Measurements from ENCODE around the gene ZNF302.
"Not testable (repeated sequence)": the region's sequence is repeated elsewhere in the genome, so short reads cannot be mapped to it uniquely, and the experiment has no call there.

ZNF302 gene

DNA sequence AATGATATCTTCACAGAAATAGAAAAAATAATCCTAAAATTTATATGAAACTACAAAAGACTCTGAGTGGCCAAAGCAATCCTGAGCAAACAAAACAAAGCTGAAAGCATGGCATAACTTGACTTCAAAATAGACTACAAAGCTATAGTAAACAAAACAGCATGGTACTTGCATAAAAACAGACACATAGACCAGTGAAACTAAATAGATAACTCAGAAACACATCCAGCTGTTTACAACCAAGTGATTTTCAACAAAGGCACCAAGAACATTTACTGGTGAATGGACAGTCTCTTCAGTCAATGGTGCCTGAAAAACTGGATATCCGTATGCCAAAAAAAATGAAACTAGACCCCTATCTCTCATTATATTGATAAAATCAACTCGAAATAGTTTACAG is 25.7 kb upstream of the ZNF302 start:
- no peak for DNase-seq (ENCODE audit: low read depth, low spot score)
- no peak overlapping the region for H3K9ac ChIP-seq (ENCODE audit: insufficient read length, low read depth)
- TF ChIP-seq ZNF274 (IDR thresholded peaks at IDR 0.05; ENCODE audit: low read depth, low read length) (no peak), YY1 (IDR thresholded peaks at IDR 0.05; ENCODE audit: insufficient read depth, insufficient read length) (no peak), SUZ12 (IDR thresholded peaks at IDR 0.05; ENCODE audit: extremely low read depth, insufficient read depth, insufficient read length) (no peak)

DNA sequence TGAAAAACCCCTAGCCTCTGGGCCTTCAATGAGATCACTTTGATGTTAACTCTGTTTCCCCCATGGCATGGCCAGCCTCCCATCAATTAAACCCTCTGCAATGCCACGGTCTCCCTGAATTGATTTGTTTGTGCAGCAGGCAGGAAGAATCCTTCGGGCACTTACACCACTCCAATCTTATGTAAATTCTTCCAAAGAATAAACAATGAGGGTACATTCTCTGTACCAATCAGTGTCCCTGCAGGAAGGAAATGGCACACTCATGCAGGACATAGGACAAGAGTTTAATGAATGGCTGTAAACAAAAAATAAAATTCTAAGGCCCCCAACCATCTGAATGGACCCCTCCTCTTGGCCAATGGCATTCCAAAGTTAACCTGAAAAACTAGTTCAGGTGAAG is 22.7 kb upstream of the ZNF302 start:
- Histone ChIP-seq H3K4me1 (ENCODE audit: insufficient read depth, insufficient read length) (no peaks in the 10 kb centered on the region), H3K9me3 (ENCODE audit: insufficient read depth, low read length) (peaks cover 3% of the 10 kb centered on the region; the same call in 1 of the 2 replicates), H3K9ac (ENCODE audit: insufficient read length, low read depth) (no peak overlapping the region), H3K4me3 (ENCODE audit: insufficient read length, low read depth) (no peak overlapping the region), H3K27me3 (ENCODE audit: insufficient read depth, insufficient read length) (no peaks in the 10 kb centered on the region), H3K36me3 (ENCODE audit: insufficient read depth, insufficient read length, low read length) (no peaks in the 10 kb centered on the region)
- DNase-seq (ENCODE audit: low read depth, low spot score), result no peak
- TF ChIP-seq SUZ12 (IDR thresholded peaks at IDR 0.05; ENCODE audit: extremely low read depth, insufficient read depth, insufficient read length) (no peak), YY1 (IDR thresholded peaks at IDR 0.05; ENCODE audit: insufficient read depth, insufficient read length) (no peak), ZNF274 (IDR thresholded peaks at IDR 0.05; ENCODE audit: low read depth, low read length) (no peak)

More for the DNA sequence above, 25.7 kb upstream of the ZNF302 start:
- H3K4me1 ChIP-seq (ENCODE audit: insufficient read depth, insufficient read length), result no peaks in the 10 kb centered on the region
- no peaks in the 10 kb centered on the region for H3K27me3 ChIP-seq (ENCODE audit: insufficient read depth, insufficient read length)
- H3K9me3 ChIP-seq (ENCODE audit: insufficient read depth, low read length), result peaks cover 3% of the 10 kb centered on the region; the same call in 1 of the 2 replicates
- H3K4me3 ChIP-seq (ENCODE audit: insufficient read length, low read depth), result no peak overlapping the region
- no peaks in the 10 kb centered on the region for H3K36me3 ChIP-seq (ENCODE audit: insufficient read depth, insufficient read length, low read length)

GRCh38 chr19:34655651-34656050 is 21.8 kb upstream of the ZNF302 start:
- H3K27me3 ChIP-seq (ENCODE audit: insufficient read depth, insufficient read length), result no peaks in the 10 kb centered on the region
- no peak for DNase-seq (ENCODE audit: low read depth, low spot score)
- no peak overlapping the region for H3K4me3 ChIP-seq (ENCODE audit: insufficient read length, low read depth)
- TF ChIP-seq SUZ12 (IDR thresholded peaks at IDR 0.05; ENCODE audit: extremely low read depth, insufficient read depth, insufficient read length), result no peak
- no peak for TF ChIP-seq YY1 (IDR thresholded peaks at IDR 0.05; ENCODE audit: insufficient read depth, insufficient read length)
- no peak for TF ChIP-seq ZNF274 (IDR thresholded peaks at IDR 0.05; ENCODE audit: low read depth, low read length)
- no peaks in the 10 kb centered on the region for H3K36me3 ChIP-seq (ENCODE audit: insufficient read depth, insufficient read length, low read length)
- no peak overlapping the region for H3K9ac ChIP-seq (ENCODE audit: insufficient read length, low read depth)
- no peaks in the 10 kb centered on the region for H3K4me1 ChIP-seq (ENCODE audit: insufficient read depth, insufficient read length)
- peaks cover 3% of the 10 kb centered on the region; the same call in 1 of the 2 replicates for H3K9me3 ChIP-seq (ENCODE audit: insufficient read depth, low read length)

DNA sequence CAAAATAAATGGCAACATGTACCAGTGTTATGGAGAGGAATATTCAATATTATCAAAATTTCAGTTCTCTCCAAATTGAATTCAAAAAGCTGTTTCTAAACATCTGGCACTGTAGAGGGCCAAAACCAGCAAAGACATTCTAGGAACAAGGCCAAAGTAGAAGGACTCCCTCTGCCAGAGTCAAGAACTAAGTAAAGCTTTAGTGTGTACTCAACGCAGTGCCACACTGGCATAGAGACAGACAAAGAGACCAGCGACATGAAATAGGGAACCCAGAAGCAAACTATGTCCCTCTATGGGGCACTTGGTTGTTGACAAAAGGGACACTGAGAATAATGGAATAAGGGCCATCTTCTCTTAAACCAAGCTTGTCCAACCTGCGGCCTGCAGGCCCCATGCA is 16.1 kb upstream of the ZNF302 start:
- no peak for DNase-seq (ENCODE audit: low read depth, low spot score)

GRCh38 chr19:34662919-34663318 is 14.6 kb upstream of the ZNF302 start:
- Histone ChIP-seq H3K9ac (ENCODE audit: insufficient read length, low read depth) (no peak overlapping the region), H3K9me3 (ENCODE audit: insufficient read depth, low read length) (no peaks in the 10 kb centered on the region), H3K4me3 (ENCODE audit: insufficient read length, low read depth) (no peak overlapping the region), H3K36me3 (ENCODE audit: insufficient read depth, insufficient read length, low read length) (no peaks in the 10 kb centered on the region), H3K4me1 (ENCODE audit: insufficient read depth, insufficient read length) (peaks cover 2% of the 10 kb centered on the region), H3K27me3 (ENCODE audit: insufficient read depth, insufficient read length) (no peaks in the 10 kb centered on the region)
- peak; percentile 33 for DNase-seq (ENCODE audit: low read depth, low spot score)
- TF ChIP-seq YY1 (IDR thresholded peaks at IDR 0.05; ENCODE audit: insufficient read depth, insufficient read length) (no peak), ZNF274 (IDR thresholded peaks at IDR 0.05; ENCODE audit: low read depth, low read length) (no peak), SUZ12 (IDR thresholded peaks at IDR 0.05; ENCODE audit: extremely low read depth, insufficient read depth, insufficient read length) (no peak)

More for the DNA sequence above, 16.1 kb upstream of the ZNF302 start:
- H3K36me3 ChIP-seq (ENCODE audit: insufficient read depth, insufficient read length, low read length), result no peaks in the 10 kb centered on the region
- H3K4me1 ChIP-seq (ENCODE audit: insufficient read depth, insufficient read length), result no peaks in the 10 kb centered on the region
- H3K9ac ChIP-seq (ENCODE audit: insufficient read length, low read depth), result no peak overlapping the region
- no peaks in the 10 kb centered on the region for H3K27me3 ChIP-seq (ENCODE audit: insufficient read depth, insufficient read length)
- TF ChIP-seq SUZ12 (IDR thresholded peaks at IDR 0.05; ENCODE audit: extremely low read depth, insufficient read depth, insufficient read length) (no peak), YY1 (IDR thresholded peaks at IDR 0.05; ENCODE audit: insufficient read depth, insufficient read length) (no peak), ZNF274 (IDR thresholded peaks at IDR 0.05; ENCODE audit: low read depth, low read length) (no peak)
- H3K4me3 ChIP-seq (ENCODE audit: insufficient read length, low read depth), result no peak overlapping the region
- H3K9me3 ChIP-seq (ENCODE audit: insufficient read depth, low read length), result no peaks in the 10 kb centered on the region

DNA sequence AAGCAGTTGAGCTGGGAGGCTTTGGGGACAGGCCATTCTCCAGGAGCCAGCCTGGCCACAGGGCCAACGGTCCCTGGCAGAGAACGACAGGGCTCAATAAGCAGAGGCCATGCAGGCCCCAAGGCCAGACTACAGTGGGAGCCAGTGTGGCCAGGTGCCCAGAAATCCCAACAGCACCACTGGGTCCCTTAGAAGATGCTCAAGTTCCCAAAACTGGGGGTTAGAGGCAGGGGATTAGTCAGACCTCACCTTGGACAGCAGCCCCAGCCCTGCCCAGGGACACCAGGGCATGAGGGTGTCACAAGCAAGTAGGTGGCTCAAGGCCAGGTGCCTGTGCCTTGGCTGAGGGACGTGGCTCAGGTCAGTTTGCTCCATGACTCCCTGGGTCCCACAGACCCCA is 13.3 kb upstream of the ZNF302 start:
- Histone ChIP-seq H3K27me3 (ENCODE audit: insufficient read depth, insufficient read length) (no peaks in the 10 kb centered on the region), H3K36me3 (ENCODE audit: insufficient read depth, insufficient read length, low read length) (no peaks in the 10 kb centered on the region), H3K4me1 (ENCODE audit: insufficient read depth, insufficient read length) (peaks cover 4% of the 10 kb centered on the region), H3K4me3 (ENCODE audit: insufficient read length, low read depth) (no peak overlapping the region), H3K9me3 (ENCODE audit: insufficient read depth, low read length) (no peaks in the 10 kb centered on the region), H3K9ac (ENCODE audit: insufficient read length, low read depth) (no peak overlapping the region)
- DNase-seq (ENCODE audit: low read depth, low spot score), result no peak
- TF ChIP-seq ZNF274 (IDR thresholded peaks at IDR 0.05; ENCODE audit: low read depth, low read length), result no peak
- no peak for TF ChIP-seq SUZ12 (IDR thresholded peaks at IDR 0.05; ENCODE audit: extremely low read depth, insufficient read depth, insufficient read length)

GRCh38 chr19:34664870-34665269 is 12.6 kb upstream of the ZNF302 start:
- no peak for DNase-seq (ENCODE audit: low read depth, low spot score)
- no peak overlapping the region for H3K9ac ChIP-seq (ENCODE audit: insufficient read length, low read depth)
- no peaks in the 10 kb centered on the region for H3K27me3 ChIP-seq (ENCODE audit: insufficient read depth, insufficient read length)
- no peaks in the 10 kb centered on the region for H3K36me3 ChIP-seq (ENCODE audit: insufficient read depth, insufficient read length, low read length)
- peaks cover 4% of the 10 kb centered on the region for H3K4me1 ChIP-seq (ENCODE audit: insufficient read depth, insufficient read length)
- H3K9me3 ChIP-seq (ENCODE audit: insufficient read depth, low read length), result no peaks in the 10 kb centered on the region
- no peak overlapping the region for H3K4me3 ChIP-seq (ENCODE audit: insufficient read length, low read depth)
- no peak for TF ChIP-seq YY1 (IDR thresholded peaks at IDR 0.05; ENCODE audit: insufficient read depth, insufficient read length)

GRCh38 chr19:34665275-34665674 is 12.2 kb upstream of the ZNF302 start:
- H3K9me3 ChIP-seq (ENCODE audit: insufficient read depth, low read length); H3K4me1 ChIP-seq (ENCODE audit: insufficient read depth, insufficient read length); H3K9ac ChIP-seq (ENCODE audit: insufficient read length, low read depth); H3K27me3 ChIP-seq (ENCODE audit: insufficient read depth, insufficient read length); DNase-seq (ENCODE audit: low read depth, low spot score); H3K36me3 ChIP-seq (ENCODE audit: insufficient read depth, insufficient read length, low read length); H3K4me3 ChIP-seq (ENCODE audit: insufficient read length, low read depth): not testable (repeated sequence)

All from NT2/D1 (cell line).